Colon (tissue), 2 donors: ENCODE measurements around the gene ZNF595.
"Not testable (repeated sequence)": the region's sequence is repeated elsewhere in the genome, so short reads cannot be mapped to it uniquely, and the experiment has no call there.

Experiments used
- FAIRE-seq: peaks from 2 replicates; lab custom pipeline; 2012; peaks lifted over from hg19 to GRCh38; lab: Jason Lieb, UNC
- donor health status: control.
- donor health status: control.

Gene ZNF595

GRCh38 chr4:86559-87324 is 33.6 kb downstream of the ZNF595 start:
- not testable (repeated sequence) for FAIRE-seq

- FAIRE-seq = no peak
Measured at GRCh38 chr4:98386-98785, 45.3 kb downstream of the ZNF595 start.

- no peak for FAIRE-seq
Measured at GRCh38 chr4:99863-100262, 46.7 kb downstream of the ZNF595 start.

- FAIRE-seq = no peak
Measured at GRCh38 chr4:107083-107443, 53.9 kb downstream of the ZNF595 start.

- FAIRE-seq = no peak
Measured at GRCh38 chr4:107444-108429, 54.6 kb downstream of the ZNF595 start.

GRCh38 chr4:112771-113170 is 59.6 kb downstream of the ZNF595 start:
- FAIRE-seq = no peak

GRCh38 chr4:113732-114131 is 60.6 kb downstream of the ZNF595 start:
- no peak for FAIRE-seq

- FAIRE-seq = no peak
Measured at GRCh38 chr4:114149-114548, 61.0 kb downstream of the ZNF595 start.

GRCh38 chr4:116499-116898 is 63.4 kb downstream of the ZNF595 start:
- FAIRE-seq = no peak

GRCh38 chr4:120616-121015 is 67.5 kb downstream of the ZNF595 start:
- no peak for FAIRE-seq

GRCh38 chr4:121408-122084 is 68.4 kb downstream of the ZNF595 start:
- no peak for FAIRE-seq

GRCh38 chr4:123922-124274 is 70.8 kb downstream of the ZNF595 start:
- not testable (repeated sequence) for FAIRE-seq

GRCh38 chr4:124275-125081 is 71.4 kb downstream of the ZNF595 start, which contains the start of gene ZNF718:
Gene ZNF718, plus strand, starts transcription at chr4:124501. Its CDS starts 170 bp downstream, at chr4:124671.
- FAIRE-seq = no peak

- no peak for FAIRE-seq
Measured at GRCh38 chr4:125091-125771, 72.1 kb downstream of the ZNF595 start.

- no peak for FAIRE-seq
Measured at GRCh38 chr4:125833-126232, 72.7 kb downstream of the ZNF595 start.

GRCh38 chr4:132483-132882 is 79.4 kb downstream of the ZNF595 start:
- FAIRE-seq = no peak
